IMR-90 (cell line): ENCODE results near the gene MRTFB. TPM values are rescaled to one million over a fixed set of nuclear protein-coding genes. Genes with fewer than 3 reads are reported as not detected.

Source experiments
- ATAC-seq: fragments of 200-7000 bp; cut with Tn5 transposase; 2 replicates; pipeline ENCODE4 v1.9.1; 2020; ENCODE audit warnings: low read depth, mild to moderate bottlenecking, moderate library complexity
- BruUV-seq: library from RNA; stranded (reverse); fragments of 400-500 nt; replicated peaks from 2 replicates; lab custom pipeline; 2021; lab: Mats Ljungman, UMichigan
- CTCF ChIA-PET: fragments of 300-600 bp; formaldehyde crosslinking; extraction: SDS; loops from one replicate; lab custom pipeline; 2021; ENCODE audit warnings: antibody characterized with exemption; lab: Yijun Ruan, JAX
- POLR2A ChIA-PET: fragments of 300-600 bp; sonication (Branson Sonifier 250); formaldehyde crosslinking; loops from one replicate; lab custom pipeline; 2022; ENCODE audit warnings: antibody characterized with exemption; ENCODE audit not compliant: unreplicated experiment; lab: Charles Lee
- DNase-seq: peaks from one replicate; pipeline ENCODE4 v3.0.0; 2013
- H2AFZ ChIP-seq: replicated peaks from 2 replicates; pipeline ENCODE3; 2013; ENCODE audit warnings: low read length, mild to moderate bottlenecking; ENCODE audit not compliant: poor library complexity
- H2AK5ac ChIP-seq: 2 replicates; pipeline ENCODE4 v1.6.1; 2013; ENCODE audit warnings: low read depth, low read length, inconsistent platforms
- H2AK9ac ChIP-seq: replicated peaks from 2 replicates; pipeline ENCODE3; 2013; ENCODE audit warnings: mild to moderate bottlenecking, low read depth, low read length, moderate library complexity; ENCODE audit not compliant: poor library complexity
- H2BK120ac ChIP-seq: 2 replicates; pipeline ENCODE4 v1.6.1; 2013; ENCODE audit warnings: low read depth, low read length, inconsistent platforms
- H2BK15ac ChIP-seq: 3 replicates; pipeline ENCODE4 v1.6.1; 2013; ENCODE audit warnings: low read depth, low read length, inconsistent platforms
- H2BK20ac ChIP-seq: 2 replicates; pipeline ENCODE4 v1.6.1; 2013; ENCODE audit warnings: low read depth, mild to moderate bottlenecking, inconsistent platforms, low read length, moderate library complexity
- H2BK5ac ChIP-seq: 2 replicates; pipeline ENCODE4 v1.6.1; 2013; ENCODE audit warnings: mild to moderate bottlenecking, low read depth, low read length, inconsistent platforms; ENCODE audit not compliant: poor library complexity, severe bottlenecking
- H3K14ac ChIP-seq: replicated peaks from 2 replicates; pipeline ENCODE4 v1.6.1; 2013; ENCODE audit warnings: low read depth, low read length, inconsistent platforms
- H3K18ac ChIP-seq: 2 replicates; pipeline ENCODE4 v1.6.1; 2013; ENCODE audit warnings: low read depth, low read length, control low read depth
- H3K23ac ChIP-seq: 2 replicates; pipeline ENCODE4 v1.6.1; 2013; ENCODE audit warnings: low read depth, low read length, inconsistent platforms
- H3K27ac ChIP-seq: 2 replicates; pipeline ENCODE4 v1.5.1; 2013; ENCODE audit warnings: mild to moderate bottlenecking, control low read depth, low read length; ENCODE audit not compliant: insufficient read depth
- H3K27me3 ChIP-seq: 2 replicates; pipeline ENCODE4 v1.6.1; 2013; ENCODE audit warnings: low read length; ENCODE audit not compliant: control insufficient read depth, insufficient read depth
- H3K36me3 ChIP-seq: 2 replicates; pipeline ENCODE4 v1.6.1; 2013; ENCODE audit warnings: low read length, mixed read lengths; ENCODE audit not compliant: control insufficient read depth, insufficient read depth
- H3K4ac ChIP-seq: 2 replicates; pipeline ENCODE4 v1.6.1; 2013; ENCODE audit warnings: low read depth, low read length, inconsistent platforms
- H3K4me1 ChIP-seq: 2 replicates; pipeline ENCODE4 v1.6.1; 2013; ENCODE audit warnings: low read length, mixed read lengths; ENCODE audit not compliant: control insufficient read depth, insufficient read depth
- H3K4me2 ChIP-seq: 2 replicates; pipeline ENCODE4 v1.6.1; 2013; ENCODE audit warnings: low read depth, mild to moderate bottlenecking, control low read depth, low read length, moderate library complexity
- H3K4me3 ChIP-seq: 2 replicates; pipeline ENCODE4 v1.5.1; 2013; ENCODE audit warnings: low read depth, mild to moderate bottlenecking, control low read depth, low read length, moderate library complexity; ENCODE audit not compliant: insufficient read depth
- H3K56ac ChIP-seq: 2 replicates; pipeline ENCODE4 v1.6.1; 2013; ENCODE audit warnings: low read length, inconsistent platforms; ENCODE audit not compliant: insufficient read depth; ENCODE audit errors: extremely low read depth
- H3K79me1 ChIP-seq, 2 experiments: 2 replicates each; pipeline ENCODE4 v1.6.1; 2013; ENCODE audit warnings: low read length in 2 of 2, inconsistent platforms in 1 of 2, low read depth in 1 of 2
- H3K9ac ChIP-seq: 2 replicates; pipeline ENCODE4 v1.6.1; 2013; ENCODE audit warnings: low read depth, low read length, control low read depth
- H3K9me1 ChIP-seq: 2 replicates; pipeline ENCODE4 v1.6.1; 2013; ENCODE audit warnings: low read length, inconsistent platforms; ENCODE audit not compliant: insufficient read depth
- H3K9me3 ChIP-seq: 2 replicates; pipeline ENCODE4 v1.6.1; 2013; ENCODE audit warnings: low read length; ENCODE audit not compliant: control insufficient read depth, insufficient read depth
- H4K20me1 ChIP-seq: 2 replicates; pipeline ENCODE4 v1.6.1; 2013; ENCODE audit warnings: low read length, inconsistent platforms; ENCODE audit not compliant: insufficient read depth
- H4K5ac ChIP-seq: 2 replicates; pipeline ENCODE4 v1.6.1; 2013; ENCODE audit warnings: mild to moderate bottlenecking, low read depth, low read length, control low read depth
- H4K8ac ChIP-seq, 2 experiments: 2 replicates each; pipeline ENCODE4 v1.6.1; 2013; ENCODE audit warnings: low read depth in 2 of 2, low read length in 2 of 2, control low read depth in 1 of 2, inconsistent platforms in 1 of 2
- H4K91ac ChIP-seq: 2 replicates; pipeline ENCODE4 v1.6.1; 2013; ENCODE audit warnings: low read depth, low read length, inconsistent platforms; ENCODE audit not compliant: insufficient read depth
- BHLHE40 ChIP-seq: fragments of 150-350 bp; IDR thresholded peaks from 2 replicates; pipeline ENCODE4 v1.6.1; 2016; ENCODE audit warnings: mild to moderate bottlenecking, low read depth, low read length
- RAD21 ChIP-seq: IDR thresholded peaks from 2 replicates; pipeline ENCODE4 v1.6.1; 2012; ENCODE audit warnings: low read length, improper control_type of control experiment
- SMC3 ChIP-seq: fragments of 150-350 bp; IDR thresholded peaks from 2 replicates; pipeline ENCODE4 v1.6.1; 2016; ENCODE audit warnings: low read depth, mild to moderate bottlenecking, antibody characterized with exemption, low read length, moderate library complexity
- WGBS, 2 experiments: methylation state at CpG; one replicate each; pipeline versions ENCODE4 v1.1.5 to v1.1.7; 2013; ENCODE audit warnings: missing lambda C conversion rate in 2 of 2; ENCODE audit not compliant: insufficient read length in 1 of 2; ENCODE audit errors: extremely low coverage in 2 of 2; 5-methylcytosine and 5-hydroxymethylcytosine counted together
- dilution Hi-C: fragments of 300-500 bp; cut with HindIII; formaldehyde crosslinking; loops from one replicate; pipeline ENCODE4 v1.14.3; 2018; ENCODE audit warnings: low sequenced_read_pairs; ENCODE audit not compliant: unreplicated experiment
- in situ Hi-C: fragments of 300-500 bp; cut with MboI; formaldehyde crosslinking; loops from 3 replicates; pipeline ENCODE4 v1.14.3; 2019; ENCODE audit warnings: low sequenced_read_pairs, inconsistent platforms, mixed read lengths
- intact Hi-C: fragments of 100-400 bp; cut with micrococcal nuclease; formaldehyde crosslinking; loops from 2 replicates; pipeline ENCODE4 v1.10.0; 2022
- polyA plus RNA-seq, 3 experiments: library from polyadenylated mRNA; depleted of rRNA; stranded (reverse); fragments of >200 nt; gene quantifications; 2 replicates each; pipeline ENCODE4 v1.2.3, GENCODE V29; 2012; ENCODE audit warnings: low replicate concordance in 1 of 3
- total RNA-seq: library from RNA; depleted of rRNA; stranded (reverse); fragments of >200 nt; gene quantifications from 2 replicates; pipeline ENCODE4 v1.2.3, GENCODE V29; 2012
- TF ChIP-seq, protein P1 (sequence below): fragments of 150-350 bp; IDR thresholded peaks from 2 replicates; pipeline ENCODE4 v1.6.1; 2017; ENCODE audit warnings: mild to moderate bottlenecking, antibody characterized with exemption, low read length, low read depth
- TF ChIP-seq, protein P2 (sequence below): fragments of 150-350 bp; IDR thresholded peaks from 2 replicates; pipeline ENCODE4 v1.6.1; 2016; ENCODE audit warnings: low read depth, mild to moderate bottlenecking, low read length, moderate library complexity, borderline replicate concordance

The MRTFB gene
- total and polyA plus RNA-seq, 2 of the 4 experiments (the other 2 are of a cell fraction): 4.4 to 5.4 TPM

DNA sequence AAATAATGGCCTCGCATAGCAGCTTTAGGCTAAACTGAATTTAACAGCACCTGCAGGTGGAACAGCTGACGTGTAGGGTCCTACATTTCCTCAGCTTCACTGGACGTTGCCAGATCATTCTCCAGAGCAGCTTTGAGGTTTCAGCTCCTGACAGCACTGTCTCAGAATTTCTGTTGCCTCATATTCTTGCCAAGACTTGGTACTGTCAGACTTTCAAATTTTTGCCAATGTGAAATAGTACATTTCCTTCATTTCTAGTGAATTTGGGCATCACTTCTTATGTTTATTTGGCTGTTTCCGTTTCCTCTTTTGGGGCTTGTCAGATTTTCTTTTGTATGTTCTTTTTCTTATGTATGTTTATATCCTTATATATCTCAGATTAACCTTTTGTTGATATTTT, 48.7 kb downstream of the MRTFB start:
- Histone ChIP-seq H2AK9ac (no peak overlapping the region), H4K8ac (no peak overlapping the region), H3K27me3 (no peaks in the 10 kb centered on the region), H2BK120ac (no peak overlapping the region), H3K4me1 (no peaks in the 10 kb centered on the region), H4K91ac (no peak overlapping the region), H3K4me2 (no peak overlapping the region), H3K27ac (no peak overlapping the region), H2BK20ac (no peak overlapping the region), H3K79me1 (peaks cover 11 to 12% of the 10 kb centered on the region in 2 experiments; a peak in 3 of 4 replicates), H3K9me3 (peaks cover 2% of the 10 kb centered on the region; the same call in 1 of the 2 replicates), H2BK15ac (no peak overlapping the region), H3K9ac (no peak overlapping the region), H3K9me1 (no peaks in the 10 kb centered on the region; the same call in 1 of the 2 replicates), H3K4ac (no peak overlapping the region), H3K56ac (no peak overlapping the region), H3K4me3 (no peak overlapping the region), H3K14ac (no peak overlapping the region), H2AK5ac (no peak overlapping the region), H4K20me1 (no peaks in the 10 kb centered on the region), H2BK5ac (no peak overlapping the region), H2AFZ (no peak overlapping the region), H3K36me3 (no peaks in the 10 kb centered on the region), H3K23ac (no peak overlapping the region), H3K18ac (no peak overlapping the region), H4K5ac (no peak overlapping the region)
- CTCF ChIA-PET: no interaction called here
- POLR2A ChIA-PET: no interaction called here
- TF ChIP-seq, protein P1, sequence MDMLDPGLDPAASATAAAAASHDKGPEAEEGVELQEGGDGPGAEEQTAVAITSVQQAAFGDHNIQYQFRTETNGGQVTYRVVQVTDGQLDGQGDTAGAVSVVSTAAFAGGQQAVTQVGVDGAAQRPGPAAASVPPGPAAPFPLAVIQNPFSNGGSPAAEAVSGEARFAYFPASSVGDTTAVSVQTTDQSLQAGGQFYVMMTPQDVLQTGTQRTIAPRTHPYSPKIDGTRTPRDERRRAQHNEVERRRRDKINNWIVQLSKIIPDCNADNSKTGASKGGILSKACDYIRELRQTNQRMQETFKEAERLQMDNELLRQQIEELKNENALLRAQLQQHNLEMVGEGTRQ: no peak
- TF ChIP-seq BHLHE40 (no peak), SMC3 (no peak), RAD21 (no peak)
- TF ChIP-seq, protein P2, sequence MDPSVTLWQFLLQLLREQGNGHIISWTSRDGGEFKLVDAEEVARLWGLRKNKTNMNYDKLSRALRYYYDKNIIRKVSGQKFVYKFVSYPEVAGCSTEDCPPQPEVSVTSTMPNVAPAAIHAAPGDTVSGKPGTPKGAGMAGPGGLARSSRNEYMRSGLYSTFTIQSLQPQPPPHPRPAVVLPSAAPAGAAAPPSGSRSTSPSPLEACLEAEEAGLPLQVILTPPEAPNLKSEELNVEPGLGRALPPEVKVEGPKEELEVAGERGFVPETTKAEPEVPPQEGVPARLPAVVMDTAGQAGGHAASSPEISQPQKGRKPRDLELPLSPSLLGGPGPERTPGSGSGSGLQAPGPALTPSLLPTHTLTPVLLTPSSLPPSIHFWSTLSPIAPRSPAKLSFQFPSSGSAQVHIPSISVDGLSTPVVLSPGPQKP: no peak
- 95% methylated on average over 3 of the region's 4 CpGs; no CpG with 5 or more reads in 1 of the 2 experiments for WGBS, 2 experiments
- BruUV-seq: no TSS peak
- intact Hi-C loops: no loop called here
- dilution Hi-C loops: no loop called here
- in situ Hi-C loops: no loop called here
- DNase-seq (no peak), ATAC-seq (no peak)
